Activated naive CD4-positive, alpha-beta T cell treated with anti-CD3 and anti-CD28 coated beads for 36 hours (primary cell): ENCODE results near the gene RHBDL1. TPM values are rescaled to one million over a fixed set of nuclear protein-coding genes. Genes with fewer than 3 reads are reported as not detected.

Source experiments
- CTCF ChIA-PET: fragments of 350-600 bp; sonication (Branson Sonifier 250); formaldehyde crosslinking; loops from one replicate; lab custom pipeline; 2021; ENCODE audit warnings: antibody characterized with exemption; lab: Charles Lee
- DNase-seq: peaks from one replicate; pipeline ENCODE4 v3.0.0-alpha.2; 2020
- H3K27ac Mint-ChIP-seq: one replicate; pipeline ENCODE4 v1.8.0; 2021; ENCODE audit warnings: mild to moderate bottlenecking, mixed read lengths
- H3K27me3 Mint-ChIP-seq: one replicate; pipeline ENCODE4 v1.8.0; 2021; ENCODE audit warnings: low read depth, mixed read lengths
- H3K36me3 Mint-ChIP-seq: one replicate; pipeline ENCODE4 v1.8.0; 2021; ENCODE audit warnings: low read depth, mixed read lengths
- H3K4me1 Mint-ChIP-seq: one replicate; pipeline ENCODE4 v1.8.0; 2021; ENCODE audit warnings: low read depth, mixed read lengths
- H3K4me3 Mint-ChIP-seq: one replicate; pipeline ENCODE4 v1.8.0; 2021; ENCODE audit warnings: mild to moderate bottlenecking, moderate library complexity, mixed read lengths
- H3K9me3 Mint-ChIP-seq: one replicate; pipeline ENCODE4 v1.8.0; 2021; ENCODE audit warnings: mixed read lengths
- intact Hi-C: fragments of 100-400 bp; cut with micrococcal nuclease; formaldehyde crosslinking; loops from one replicate; pipeline ENCODE4 v1.15.1; 2023
- total RNA-seq, 2 experiments: library from RNA; stranded (reverse); gene quantifications; one replicate each; pipeline ENCODE4 v1.2.3, GENCODE V29; 2021

Gene RHBDL1
- total RNA-seq, result under 1 TPM; 0.60 to 0.94 TPM

DNA sequence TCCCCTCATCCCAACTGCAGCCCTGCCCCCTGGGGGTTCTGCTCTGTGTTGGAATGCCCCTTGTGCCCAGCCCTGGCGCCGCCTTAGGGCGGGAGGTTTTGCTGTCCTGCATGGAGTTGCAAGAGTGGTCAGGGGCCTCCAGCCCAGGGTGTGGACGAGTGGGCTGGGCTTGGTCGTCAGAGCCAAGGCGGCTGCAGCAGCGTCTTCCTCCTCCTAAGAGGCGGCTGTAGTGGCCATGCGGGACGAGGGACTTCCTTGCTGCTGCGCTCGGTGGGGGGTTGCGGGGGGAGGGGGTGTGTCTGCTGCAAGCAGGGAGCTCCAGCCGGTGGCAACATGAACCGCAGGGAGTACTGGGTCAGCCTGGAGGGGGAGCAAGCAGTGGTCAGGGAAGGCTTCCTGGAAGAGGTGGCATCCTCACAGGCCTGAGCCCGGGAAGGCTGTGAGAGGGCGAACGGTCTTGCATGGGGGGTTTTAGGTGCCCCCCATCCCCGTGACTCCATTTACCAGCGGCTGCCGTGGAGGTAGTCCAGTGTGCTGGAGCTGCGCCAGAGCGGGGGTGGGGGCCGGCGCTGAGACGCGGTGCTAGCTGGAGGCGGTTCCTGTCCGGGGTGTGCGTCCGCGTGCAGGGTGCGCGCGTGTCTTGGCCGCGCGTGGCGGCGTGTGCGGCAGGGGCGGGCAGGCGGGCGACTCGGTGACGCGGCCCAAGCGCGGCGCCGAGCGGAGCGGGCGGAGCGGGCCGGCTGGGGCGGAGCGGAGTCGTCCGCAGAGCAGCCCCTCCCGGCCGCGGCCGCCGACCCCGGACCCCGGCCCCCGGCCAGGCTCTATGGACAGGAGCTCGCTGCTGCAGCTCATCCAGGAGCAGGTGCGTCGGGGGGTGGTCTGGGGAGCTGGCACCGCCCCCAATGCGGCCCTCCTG, at the start of gene RHBDL1:
RHBDL1 (plus strand) TSS at position 704 of the 916 bp plus-strand sequence; CDS start at position 824, 120 bp downstream.
- Mint-ChIP-seq H3K36me3 (peaks cover 8% of the 10 kb centered on the region), H3K27ac (no peak within 1 kb of the TSS), H3K27me3 (peaks cover 3% of the 10 kb centered on the region), H3K4me1 (peaks cover 13% of the 10 kb centered on the region), H3K9me3 (no peaks in the 10 kb centered on the region), H3K4me3 (peak within 1 kb of the TSS; percentile 18)
- intact Hi-C loops, result no loop called here
- CTCF ChIA-PET, result interaction anchor here (1.5 to 1.6 kb wide), 2 partner anchors 14 to 26 kb away, joined by 3 to 4 read pairs; partner anchors contain the start of gene WDR90
- no peak for DNase-seq

GRCh38 chr16:625977-626765, 49.3 kb upstream of the RHBDL1 start:
- DNase-seq, result no peak
- Mint-ChIP-seq H3K36me3 (no peaks in the 10 kb centered on the region), H3K4me1 (no peaks in the 10 kb centered on the region), H3K9me3 (no peaks in the 10 kb centered on the region), H3K27me3 (no peaks in the 10 kb centered on the region), H3K27ac (no peak overlapping the region), H3K4me3 (no peak overlapping the region)
- CTCF ChIA-PET, result no interaction called here
- intact Hi-C loops, result no loop called here

DNA sequence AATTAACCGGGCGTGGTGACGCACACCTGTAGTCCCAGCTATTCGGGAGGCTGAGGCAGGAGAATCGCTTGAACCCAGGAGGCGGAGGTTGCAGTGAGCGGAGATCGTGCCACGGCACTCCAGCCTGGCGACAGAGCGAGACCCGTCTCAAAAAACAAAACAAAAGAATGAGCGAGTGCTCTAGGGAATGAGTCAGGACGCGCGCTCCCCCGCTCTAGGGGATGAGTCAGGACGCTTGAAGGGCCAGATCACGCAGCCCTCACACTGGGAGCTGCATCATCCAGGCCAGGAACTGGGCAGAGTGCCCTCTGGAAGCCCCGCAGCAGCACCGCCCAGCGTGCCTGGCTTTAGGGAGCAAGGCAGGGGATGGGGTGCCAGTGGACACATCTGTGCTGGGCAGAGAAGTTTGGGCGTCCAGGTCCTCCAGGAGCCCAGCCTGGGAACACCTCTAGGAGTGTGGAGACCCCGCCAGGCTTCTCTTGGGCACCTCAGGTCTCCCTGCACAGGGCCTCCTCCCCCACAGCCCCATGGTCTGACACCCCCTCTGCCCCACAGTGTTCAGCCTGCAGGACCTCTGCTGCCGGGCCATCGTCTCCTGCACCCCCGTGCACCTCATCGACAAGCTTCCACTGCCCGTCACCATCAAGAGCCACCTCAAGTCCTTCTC, 48.6 kb upstream of the RHBDL1 start:
- DNase-seq, result no peak
- no peaks in the 10 kb centered on the region for H3K4me1 Mint-ChIP-seq
- no peaks in the 10 kb centered on the region for H3K9me3 Mint-ChIP-seq
- H3K36me3 Mint-ChIP-seq, result no peaks in the 10 kb centered on the region
- no peak overlapping the region for H3K4me3 Mint-ChIP-seq
- intact Hi-C loops, result no loop called here
- H3K27ac Mint-ChIP-seq, result no peak overlapping the region
- H3K27me3 Mint-ChIP-seq, result no peaks in the 10 kb centered on the region
- CTCF ChIA-PET, result no interaction called here

GRCh38 chr16:627454-628239, 47.8 kb upstream of the RHBDL1 start:
- intact Hi-C loops, result no loop called here
- no peak for DNase-seq
- Mint-ChIP-seq H3K9me3 (no peaks in the 10 kb centered on the region), H3K4me3 (no peak overlapping the region), H3K27me3 (no peaks in the 10 kb centered on the region), H3K27ac (no peak overlapping the region), H3K4me1 (no peaks in the 10 kb centered on the region), H3K36me3 (no peaks in the 10 kb centered on the region)
- CTCF ChIA-PET, result no interaction called here

- no peaks in the 10 kb centered on the region for H3K4me1 Mint-ChIP-seq
- intact Hi-C loops, result no loop called here
- H3K27me3 Mint-ChIP-seq, result no peaks in the 10 kb centered on the region
- no peak for DNase-seq
- H3K9me3 Mint-ChIP-seq, result no peaks in the 10 kb centered on the region
- no peaks in the 10 kb centered on the region for H3K36me3 Mint-ChIP-seq
- CTCF ChIA-PET, result no interaction called here
- no peak overlapping the region for H3K4me3 Mint-ChIP-seq
- H3K27ac Mint-ChIP-seq, result no peak overlapping the region
These were observed 47.0 kb upstream of the RHBDL1 start for GRCh38 chr16:628321-629061.

- H3K9me3 Mint-ChIP-seq, result no peaks in the 10 kb centered on the region
- intact Hi-C loops, result no loop called here
- no peak overlapping the region for H3K27ac Mint-ChIP-seq
- H3K4me3 Mint-ChIP-seq, result no peak overlapping the region
- no peak for DNase-seq
- H3K4me1 Mint-ChIP-seq, result peaks cover under 1% of the 10 kb centered on the region
- CTCF ChIA-PET, result no interaction called here
- H3K36me3 Mint-ChIP-seq, result peaks cover 5% of the 10 kb centered on the region
- no peaks in the 10 kb centered on the region for H3K27me3 Mint-ChIP-seq
These were observed 46.2 kb upstream of the RHBDL1 start for GRCh38 chr16:629185-629832.

DNA sequence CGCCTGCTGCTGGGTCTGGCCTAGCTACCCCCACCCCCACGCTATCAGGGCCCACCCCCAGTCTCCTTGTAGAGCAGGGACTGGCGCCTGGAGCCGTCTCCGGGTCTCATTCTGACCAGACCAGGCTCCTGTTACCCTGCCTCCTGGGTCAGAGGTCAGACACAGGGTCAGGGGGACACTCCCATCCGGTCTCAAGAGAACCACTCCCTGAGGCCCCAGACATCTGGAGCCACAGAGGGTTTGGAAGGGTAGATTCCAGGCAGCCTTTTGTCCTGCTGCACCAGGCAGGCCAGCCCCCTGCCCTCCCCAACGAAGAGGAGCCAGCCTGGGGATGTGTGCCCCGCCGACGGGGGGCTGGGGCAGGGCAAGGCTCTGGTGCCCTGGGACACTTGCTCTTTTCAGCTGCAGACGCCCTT, 45.6 kb upstream of the RHBDL1 start:
- CTCF ChIA-PET, result no interaction called here
- DNase-seq, result no peak
- peaks cover 8% of the 10 kb centered on the region for H3K36me3 Mint-ChIP-seq
- H3K9me3 Mint-ChIP-seq, result no peaks in the 10 kb centered on the region
- peaks cover 4% of the 10 kb centered on the region for H3K4me1 Mint-ChIP-seq
- intact Hi-C loops, result no loop called here
- no peak overlapping the region for H3K27ac Mint-ChIP-seq
- H3K27me3 Mint-ChIP-seq, result no peaks in the 10 kb centered on the region
- no peak overlapping the region for H3K4me3 Mint-ChIP-seq

DNA sequence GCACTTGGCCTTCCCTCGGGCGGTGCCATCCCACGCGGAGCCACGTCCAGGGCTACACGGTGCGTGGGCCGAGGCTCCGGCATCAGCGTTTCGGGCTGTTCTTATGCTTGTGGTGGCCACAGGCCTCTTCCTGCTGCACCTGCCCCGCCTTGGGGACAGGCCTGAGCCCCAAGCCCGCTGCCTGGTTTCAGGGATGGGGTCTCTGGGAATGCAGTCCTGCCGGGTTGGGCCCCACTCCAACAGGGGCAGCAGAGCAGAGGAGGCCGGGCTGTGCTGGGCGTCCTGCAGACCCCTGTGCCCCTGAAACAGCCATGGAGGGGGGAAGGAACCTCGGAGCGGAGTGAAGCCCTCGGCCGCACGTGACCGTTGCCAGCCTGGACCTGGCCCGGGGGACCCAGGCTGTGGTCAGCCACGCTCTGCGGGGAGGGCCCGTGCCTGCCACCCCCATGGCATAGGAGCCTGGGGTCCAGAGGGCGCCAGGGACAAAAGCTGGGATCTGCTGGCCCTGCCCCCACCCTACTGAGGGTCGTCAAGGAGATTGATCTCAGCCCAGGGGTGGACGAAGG, 45.1 kb upstream of the RHBDL1 start:
- intact Hi-C loops, result no loop called here

GRCh38 chr16:630815-631405, 44.6 kb upstream of the RHBDL1 start, which contains the start of gene WFIKKN1:
Gene WFIKKN1 (plus strand): TSS chr16:630985. CDS start chr16:631254, 269 bp downstream.
- no peak for DNase-seq
- CTCF ChIA-PET, result no interaction called here
- no peaks in the 10 kb centered on the region for H3K9me3 Mint-ChIP-seq
- H3K36me3 Mint-ChIP-seq, result peaks cover 9% of the 10 kb centered on the region
- no peak within 1 kb of the TSS for H3K27ac Mint-ChIP-seq
- H3K4me3 Mint-ChIP-seq, result no peak within 1 kb of the TSS
- no peaks in the 10 kb centered on the region for H3K27me3 Mint-ChIP-seq
- intact Hi-C loops, result no loop called here
- H3K4me1 Mint-ChIP-seq, result peaks cover 7% of the 10 kb centered on the region

More for the DNA sequence above, 45.1 kb upstream of the RHBDL1 start:
- H3K36me3 Mint-ChIP-seq, result peaks cover 9% of the 10 kb centered on the region
- H3K27me3 Mint-ChIP-seq, result no peaks in the 10 kb centered on the region
- CTCF ChIA-PET, result no interaction called here
- H3K4me1 Mint-ChIP-seq, result peaks cover 7% of the 10 kb centered on the region
- no peaks in the 10 kb centered on the region for H3K9me3 Mint-ChIP-seq
- no peak overlapping the region for H3K4me3 Mint-ChIP-seq
- H3K27ac Mint-ChIP-seq, result no peak overlapping the region
- DNase-seq, result no peak

GRCh38 chr16:631808-632358, 43.6 kb upstream of the RHBDL1 start:
- Mint-ChIP-seq H3K36me3 (peaks cover 11% of the 10 kb centered on the region), H3K4me3 (no peak overlapping the region), H3K9me3 (no peaks in the 10 kb centered on the region), H3K27ac (no peak overlapping the region), H3K27me3 (no peaks in the 10 kb centered on the region), H3K4me1 (peaks cover 10% of the 10 kb centered on the region)
- CTCF ChIA-PET, result no interaction called here
- intact Hi-C loops, result no loop called here
- no peak for DNase-seq
